DMS 273 (cell line): ENCODE results near the gene ANKRD9.
"Not testable (repeated sequence)": the region's sequence is repeated elsewhere in the genome, so short reads cannot be mapped to it uniquely, and the experiment has no call there.

Source experiments
- DNase-seq: peaks from one replicate; lab custom pipeline; 2025; ENCODE audit not compliant: unreplicated experiment; lab: John Stamatoyannopoulos, UW

The ANKRD9 gene

GRCh38 chr14:102509746-102510615 is at the start of gene ANKRD9:
TSS of gene ANKRD9 (minus strand) at chr14:102509776. CDS start at chr14:102507889, 1,887 bp downstream.
- DNase-seq: peak; percentile 97

GRCh38 chr14:102558556-102558955 is 49.0 kb upstream of the ANKRD9 start:
- no peak for DNase-seq

- DNase-seq: no peak
Observed at GRCh38 chr14:102557434-102558226, 48.1 kb upstream of the ANKRD9 start.

GRCh38 chr14:102556098-102556677 is 46.6 kb upstream of the ANKRD9 start:
- DNase-seq: no peak

GRCh38 chr14:102554821-102555819 is 45.5 kb upstream of the ANKRD9 start:
- DNase-seq: peak; percentile 84

- DNase-seq: peak; percentile 43
Observed at GRCh38 chr14:102551995-102552705, 42.6 kb upstream of the ANKRD9 start.

- DNase-seq: not testable (repeated sequence)
Observed at GRCh38 chr14:102550927-102551401, 41.4 kb upstream of the ANKRD9 start.

GRCh38 chr14:102548616-102549240 is 39.2 kb upstream of the ANKRD9 start:
- DNase-seq: no peak

GRCh38 chr14:102545461-102546265 is 36.1 kb upstream of the ANKRD9 start:
- DNase-seq: peak; percentile 83

GRCh38 chr14:102544747-102545460 is 35.3 kb upstream of the ANKRD9 start:
- DNase-seq: no peak

GRCh38 chr14:102544046-102544746 is 34.6 kb upstream of the ANKRD9 start:
- peak; percentile 73 for DNase-seq

GRCh38 chr14:102541771-102542170 is 32.2 kb upstream of the ANKRD9 start:
- no peak for DNase-seq

- DNase-seq: not testable (repeated sequence)
Observed at GRCh38 chr14:102541029-102541491, 31.5 kb upstream of the ANKRD9 start.

GRCh38 chr14:102540315-102541028 is 30.9 kb upstream of the ANKRD9 start:
- peak; percentile 91 for DNase-seq

GRCh38 chr14:102539544-102540314 is 30.2 kb upstream of the ANKRD9 start:
- DNase-seq: peak; percentile 96
